Neural crest cell (in vitro differentiated cells): Measurements from ENCODE around the gene TMEM233. TPM values are rescaled to one million over a fixed set of nuclear protein-coding genes. Genes with fewer than 3 reads are reported as not detected.
A peak's percentile ranks its signal among the peaks of the same experiment; 100 is the strongest.

Experiments used
- DNase-seq: peaks from one replicate; pipeline ENCODE4 v3.0.0; 2021; ENCODE audit warnings: low read depth, mixed read lengths, low spot score
- H3K27ac Mint-ChIP-seq: one replicate; pipeline ENCODE4 v1.8.0; 2021; ENCODE audit warnings: mild to moderate bottlenecking, mixed read lengths; ENCODE audit not compliant: unreplicated experiment
- H3K27me3 Mint-ChIP-seq: 2 replicates; pipeline ENCODE4 v1.8.0; 2021; ENCODE audit warnings: low read depth, mild to moderate bottlenecking, mixed read lengths
- H3K36me3 Mint-ChIP-seq: 2 replicates; pipeline ENCODE4 v1.8.0; 2021; ENCODE audit warnings: low read depth, mild to moderate bottlenecking, mixed read lengths
- H3K4me1 Mint-ChIP-seq: 2 replicates; pipeline ENCODE4 v1.8.0; 2021; ENCODE audit warnings: mixed read lengths
- H3K4me3 Mint-ChIP-seq: one replicate; pipeline ENCODE4 v1.8.0; 2021; ENCODE audit warnings: mild to moderate bottlenecking, mixed read lengths
- H3K9me3 Mint-ChIP-seq: 2 replicates; pipeline ENCODE4 v1.8.0; 2021; ENCODE audit warnings: mixed read lengths
- long read RNA-seq: library from polyadenylated mRNA; unstranded; transcript quantifications from one replicate; pipeline ENCODE4 v2.0.0, GENCODE V29; 2020
- total RNA-seq: library from RNA; stranded (reverse); gene quantifications from 2 replicates; pipeline ENCODE4 v1.2.1, GENCODE V29; 2021
- TF ChIP-seq, protein P1 (sequence below): fragments of 200-600 bp; sonication (generic); conservative IDR thresholded peaks from 2 replicates; pipeline ENCODE4 v1.5.0; 2021; ENCODE audit warnings: antibody characterized with exemption, mild to moderate bottlenecking

TMEM233 gene
- not detected in 2 replicates for total RNA-seq
- long read RNA-seq, result 0 reads

DNA sequence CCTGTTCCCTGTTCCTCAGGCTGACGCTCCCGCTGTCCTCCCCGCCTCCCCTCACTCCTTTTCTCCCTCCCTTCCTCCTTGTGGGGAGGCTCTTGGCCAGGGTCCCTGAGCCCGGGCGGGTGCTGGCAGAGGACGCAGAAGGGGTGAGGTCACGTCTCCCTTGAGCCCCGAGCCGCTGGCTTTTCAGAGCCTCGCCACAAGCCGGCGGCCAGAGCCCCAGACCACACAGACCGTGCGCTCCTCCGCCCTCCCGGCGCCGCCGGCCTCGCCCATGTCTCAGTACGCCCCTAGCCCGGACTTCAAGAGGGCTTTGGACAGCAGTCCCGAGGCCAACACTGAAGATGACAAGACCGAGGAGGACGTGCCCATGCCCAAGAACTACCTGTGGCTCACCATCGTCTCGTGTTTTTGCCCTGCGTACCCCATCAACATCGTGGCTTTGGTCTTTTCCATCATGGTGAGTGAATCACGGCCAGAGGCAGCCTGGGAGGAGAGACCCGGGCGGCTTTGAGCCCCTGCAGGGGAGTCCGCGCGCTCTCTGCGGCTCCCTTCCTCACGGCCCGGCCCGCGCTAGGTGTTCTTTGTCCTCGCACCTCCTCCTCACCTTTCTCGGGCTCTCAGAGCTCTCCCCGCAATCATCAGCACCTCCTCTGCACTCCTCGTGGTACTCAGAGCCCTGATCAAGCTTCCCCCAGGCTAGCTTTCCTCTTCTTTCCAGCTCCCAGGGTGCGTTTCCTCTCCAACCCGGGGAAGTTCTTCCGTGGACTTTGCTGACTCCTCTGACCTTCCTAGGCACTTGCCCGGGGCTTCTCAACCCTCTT lies at the start of gene TMEM233:
Gene TMEM233, plus strand, starts transcription at position 197 of the 821 bp plus-strand sequence. Its CDS starts 75 bp downstream, at position 272.
- H3K36me3 Mint-ChIP-seq, result peaks cover 3% of the 10 kb centered on the region
- H3K27ac Mint-ChIP-seq, result no peak within 1 kb of the TSS
- DNase-seq, result no peak
- H3K9me3 Mint-ChIP-seq, result no peaks in the 10 kb centered on the region
- H3K4me1 Mint-ChIP-seq, result peaks cover 13% of the 10 kb centered on the region
- TF ChIP-seq, protein P1, sequence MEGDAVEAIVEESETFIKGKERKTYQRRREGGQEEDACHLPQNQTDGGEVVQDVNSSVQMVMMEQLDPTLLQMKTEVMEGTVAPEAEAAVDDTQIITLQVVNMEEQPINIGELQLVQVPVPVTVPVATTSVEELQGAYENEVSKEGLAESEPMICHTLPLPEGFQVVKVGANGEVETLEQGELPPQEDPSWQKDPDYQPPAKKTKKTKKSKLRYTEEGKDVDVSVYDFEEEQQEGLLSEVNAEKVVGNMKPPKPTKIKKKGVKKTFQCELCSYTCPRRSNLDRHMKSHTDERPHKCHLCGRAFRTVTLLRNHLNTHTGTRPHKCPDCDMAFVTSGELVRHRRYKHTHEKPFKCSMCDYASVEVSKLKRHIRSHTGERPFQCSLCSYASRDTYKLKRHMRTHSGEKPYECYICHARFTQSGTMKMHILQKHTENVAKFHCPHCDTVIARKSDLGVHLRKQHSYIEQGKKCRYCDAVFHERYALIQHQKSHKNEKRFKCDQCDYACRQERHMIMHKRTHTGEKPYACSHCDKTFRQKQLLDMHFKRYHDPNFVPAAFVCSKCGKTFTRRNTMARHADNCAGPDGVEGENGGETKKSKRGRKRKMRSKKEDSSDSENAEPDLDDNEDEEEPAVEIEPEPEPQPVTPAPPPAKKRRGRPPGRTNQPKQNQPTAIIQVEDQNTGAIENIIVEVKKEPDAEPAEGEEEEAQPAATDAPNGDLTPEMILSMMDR, result no peak
- H3K4me3 Mint-ChIP-seq, result peak within 1 kb of the TSS; percentile 60
- H3K27me3 Mint-ChIP-seq, result peaks cover 99% of the 10 kb centered on the region

DNA sequence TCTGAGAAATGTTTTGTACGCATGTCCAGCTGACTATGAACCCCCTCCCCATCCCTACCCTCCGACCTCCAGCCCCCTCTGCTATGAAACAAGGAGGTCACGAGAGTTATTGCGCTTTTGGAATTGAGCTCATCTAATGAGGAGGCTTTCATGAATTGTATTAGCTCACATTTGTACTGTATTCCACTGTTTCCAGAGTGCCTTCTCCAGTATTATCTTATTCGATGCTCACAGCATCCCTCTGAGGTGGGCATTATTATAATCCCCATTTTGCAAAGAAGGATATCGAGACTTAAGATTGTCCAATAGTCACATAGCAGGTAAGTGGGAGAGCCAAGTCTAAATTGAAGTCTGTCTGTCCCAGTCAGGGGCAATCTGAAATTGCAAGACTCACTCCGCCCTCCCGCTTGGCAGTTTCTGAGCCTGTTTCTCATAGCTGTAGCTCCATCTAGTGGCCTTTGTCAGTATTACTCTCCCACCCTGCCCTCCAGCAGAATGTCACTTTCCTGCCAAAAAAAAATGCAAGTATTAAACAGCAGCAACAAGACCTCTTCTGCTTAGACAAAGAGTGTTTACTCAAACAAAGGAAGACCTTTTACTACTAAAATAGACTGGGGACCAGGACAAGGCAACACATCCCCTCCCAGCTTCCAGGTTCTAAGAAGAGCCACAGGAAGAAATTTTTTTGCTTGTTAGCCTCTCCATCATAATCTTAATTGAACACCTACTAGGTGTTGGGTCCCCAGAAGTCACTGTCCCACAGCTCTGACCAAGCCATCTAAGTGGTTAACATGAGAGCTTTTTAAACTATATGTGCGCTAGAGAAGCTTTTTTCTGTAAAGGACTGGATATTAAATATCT lies 48.6 kb upstream of the TMEM233 start:
- no peak overlapping the region for H3K27ac Mint-ChIP-seq
- DNase-seq, result peak; percentile 73
- H3K9me3 Mint-ChIP-seq, result no peaks in the 10 kb centered on the region
- TF ChIP-seq, protein P1, result peak; percentile 90
- no peak overlapping the region for H3K4me3 Mint-ChIP-seq
- H3K27me3 Mint-ChIP-seq, result peaks cover 74% of the 10 kb centered on the region
- H3K4me1 Mint-ChIP-seq, result no peaks in the 10 kb centered on the region
- no peaks in the 10 kb centered on the region for H3K36me3 Mint-ChIP-seq

GRCh38 chr12:119546340-119546739 lies 47.2 kb upstream of the TMEM233 start:
- Mint-ChIP-seq H3K36me3 (no peaks in the 10 kb centered on the region), H3K4me1 (no peaks in the 10 kb centered on the region), H3K27ac (no peak overlapping the region), H3K27me3 (peaks cover 81% of the 10 kb centered on the region), H3K4me3 (no peak overlapping the region), H3K9me3 (no peaks in the 10 kb centered on the region)
- no peak for DNase-seq
- TF ChIP-seq, protein P1, result no peak

DNA sequence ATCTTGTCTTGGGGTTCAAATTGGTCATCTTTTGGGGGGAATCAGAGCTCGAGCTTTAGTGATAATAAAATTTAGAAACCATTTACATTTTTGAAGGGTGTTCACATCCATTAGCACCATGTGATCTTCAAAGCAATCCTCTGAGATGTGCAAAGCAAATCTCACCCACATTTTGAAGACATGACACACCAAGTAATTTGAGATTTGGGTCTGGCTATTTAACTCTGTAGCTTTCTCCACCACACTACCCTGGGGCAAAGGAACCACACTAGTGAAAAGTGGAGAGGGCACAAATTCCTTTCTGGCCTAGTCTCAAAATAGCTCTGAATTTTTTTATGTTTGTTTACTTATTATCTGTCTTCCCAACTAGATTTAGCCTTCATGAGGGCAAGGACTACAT lies 46.6 kb upstream of the TMEM233 start:
- Mint-ChIP-seq H3K4me3 (no peak overlapping the region), H3K36me3 (no peaks in the 10 kb centered on the region), H3K27ac (no peak overlapping the region), H3K27me3 (peaks cover 82% of the 10 kb centered on the region), H3K4me1 (no peaks in the 10 kb centered on the region), H3K9me3 (no peaks in the 10 kb centered on the region)
- TF ChIP-seq, protein P1, result no peak
- DNase-seq, result no peak

- TF ChIP-seq, protein P1, result no peak
- Mint-ChIP-seq H3K27ac (no peak overlapping the region), H3K9me3 (no peaks in the 10 kb centered on the region), H3K36me3 (no peaks in the 10 kb centered on the region), H3K4me1 (no peaks in the 10 kb centered on the region), H3K27me3 (peaks cover 58% of the 10 kb centered on the region), H3K4me3 (no peak overlapping the region)
- no peak for DNase-seq
Measured at GRCh38 chr12:119556854-119557253, 36.7 kb upstream of the TMEM233 start.
